Smooth muscle cell (in vitro differentiated cells): ENCODE measurements around the gene PTPRH. TPM values are rescaled to one million over a fixed set of nuclear protein-coding genes. Genes with fewer than 3 reads are reported as not detected.
"Not testable (repeated sequence)": the region's sequence is repeated elsewhere in the genome, so short reads cannot be mapped to it uniquely, and the experiment has no call there.

Experiments
- DNase-seq: peaks from one replicate; lab custom pipeline; 2025; ENCODE audit not compliant: unreplicated experiment; lab: John Stamatoyannopoulos, UW
- H2AFZ ChIP-seq: fragments of 200-600 bp; sonication (generic); 2 replicates; pipeline ENCODE4 v1.6.0; 2016; ENCODE audit warnings: antibody characterized with exemption, low read depth, mild to moderate bottlenecking
- H3F3A ChIP-seq: fragments of 200-600 bp; sonication (generic); 2 replicates; pipeline ENCODE4 v1.6.0; 2017; ENCODE audit warnings: antibody characterized with exemption, low read depth
- H3K27ac ChIP-seq: fragments of 200-600 bp; sonication (generic); 2 replicates; pipeline ENCODE4 v1.5.1; 2016; ENCODE audit warnings: low read depth, mild to moderate bottlenecking
- H3K27me3 ChIP-seq: fragments of 200-600 bp; sonication (generic); 2 replicates; pipeline ENCODE4 v1.6.1; 2016; ENCODE audit warnings: low read depth, mild to moderate bottlenecking
- H3K36me3 ChIP-seq: fragments of 200-600 bp; sonication (generic); 2 replicates; pipeline ENCODE4 v1.5.1; 2016; ENCODE audit warnings: low read depth
- H3K4me1 ChIP-seq: fragments of 200-600 bp; sonication (generic); 2 replicates; pipeline ENCODE4 v1.5.1; 2016; ENCODE audit warnings: low read depth
- H3K4me2 ChIP-seq: fragments of 200-600 bp; sonication (generic); 2 replicates; pipeline ENCODE4 v1.6.0; 2016; ENCODE audit warnings: mild to moderate bottlenecking
- H3K4me3 ChIP-seq: fragments of 200-600 bp; sonication (generic); 2 replicates; pipeline ENCODE4 v1.5.1; 2016; ENCODE audit warnings: mild to moderate bottlenecking
- H3K79me2 ChIP-seq: fragments of 200-600 bp; sonication (generic); 2 replicates; pipeline ENCODE4 v1.6.0; 2016; ENCODE audit warnings: low read depth, mild to moderate bottlenecking
- H3K9ac ChIP-seq: fragments of 200-600 bp; sonication (generic); 2 replicates; pipeline ENCODE4 v1.6.0; 2016; ENCODE audit warnings: low read depth
- H3K9me3 ChIP-seq: fragments of 200-600 bp; sonication (generic); replicated peaks from 2 replicates; pipeline ENCODE4 v1.5.1; 2016; ENCODE audit warnings: low read depth
- H4K20me1 ChIP-seq: fragments of 200-600 bp; sonication (generic); 2 replicates; pipeline ENCODE4 v1.6.0; 2016; ENCODE audit warnings: low read depth
- CTCF ChIP-seq: fragments of 200-600 bp; sonication (generic); IDR thresholded peaks from 2 replicates; pipeline ENCODE4 v1.5.1; 2017; ENCODE audit warnings: borderline replicate concordance, mild to moderate bottlenecking, antibody characterized with exemption; ENCODE audit not compliant: insufficient read depth, poor library complexity, severe bottlenecking
- WGBS: methylation state at CpG from one replicate; pipeline ENCODE4 v1.1.7; 2016; ENCODE audit warnings: low lambda C conversion rate; 5-methylcytosine and 5-hydroxymethylcytosine counted together
- polyA plus RNA-seq: library from polyadenylated mRNA; unstranded; fragments of >200 nt; fragmentation: Nextera tagmentation; extraction: Ambion mirVana; gene quantifications from 2 replicates; pipeline ENCODE4 v1.2.1, GENCODE V29; 2016
- total RNA-seq: library from RNA; depleted of rRNA; stranded (reverse); fragments of >200 nt; gene quantifications from 2 replicates; pipeline ENCODE4 v1.2.3, GENCODE V29; 2014

The PTPRH gene
- total and polyA plus RNA-seq, 2 experiments from 2014 or later = 0.18 TPM; not detected in 1

- Histone ChIP-seq H3K4me3 (peak overlapping the region; percentile 50), H3K36me3 (no peaks in the 10 kb centered on the region), H3K27me3 (peaks cover 68% of the 10 kb centered on the region), H3F3A (no peaks in the 10 kb centered on the region), H3K79me2 (no peaks in the 10 kb centered on the region), H4K20me1 (no peaks in the 10 kb centered on the region), H2AFZ (peak overlapping the region; percentile 82), H3K9me3 (no peaks in the 10 kb centered on the region), H3K4me2 (peak overlapping the region; percentile 95), H3K9ac (no peak overlapping the region), H3K27ac (no peak overlapping the region), H3K4me1 (no peaks in the 10 kb centered on the region)
- DNase-seq = peak; percentile 14
- TF ChIP-seq CTCF = no peak
- WGBS = 1% methylated on average over 23 of the region's 37 CpGs
Measured at GRCh38 chr19:55173714-55174409, 35.4 kb downstream of the PTPRH start.

- Histone ChIP-seq H3K36me3 (no peaks in the 10 kb centered on the region), H3K27me3 (peaks cover 68% of the 10 kb centered on the region), H3K9me3 (no peaks in the 10 kb centered on the region), H2AFZ (peak overlapping the region; percentile 82), H3F3A (no peaks in the 10 kb centered on the region), H3K9ac (no peak overlapping the region), H3K4me2 (peak overlapping the region; percentile 95), H3K4me3 (peak overlapping the region; percentile 50), H3K27ac (no peak overlapping the region), H4K20me1 (no peaks in the 10 kb centered on the region), H3K79me2 (no peaks in the 10 kb centered on the region), H3K4me1 (no peaks in the 10 kb centered on the region)
- no peak for DNase-seq
- TF ChIP-seq CTCF = no peak
- 3% methylated on average over 18 of the region's 32 CpGs for WGBS
Measured at GRCh38 chr19:55173186-55173713, 36.1 kb downstream of the PTPRH start.

- H3K27me3 ChIP-seq = peaks cover 68% of the 10 kb centered on the region
- TF ChIP-seq CTCF = peak; percentile 22
- H3K36me3 ChIP-seq = no peaks in the 10 kb centered on the region
- no peaks in the 10 kb centered on the region for H3K4me1 ChIP-seq
- H3K9me3 ChIP-seq = no peaks in the 10 kb centered on the region
- H3K4me2 ChIP-seq = peak overlapping the region; percentile 95
- no peak overlapping the region for H3K9ac ChIP-seq
- no peak overlapping the region for H3K27ac ChIP-seq
- H3K4me3 ChIP-seq = peak overlapping the region; percentile 50
- DNase-seq = no peak
- H2AFZ ChIP-seq = no peak overlapping the region
- H3F3A ChIP-seq = no peaks in the 10 kb centered on the region
- H4K20me1 ChIP-seq = no peaks in the 10 kb centered on the region
- H3K79me2 ChIP-seq = no peaks in the 10 kb centered on the region
- 16% methylated on average over 12 of the region's 12 CpGs for WGBS
Measured at GRCh38 chr19:55172741-55173140, 36.6 kb downstream of the PTPRH start.

- not testable (repeated sequence) for H3K9me3 ChIP-seq, H4K20me1 ChIP-seq, H3K9ac ChIP-seq, H3K4me2 ChIP-seq, H3F3A ChIP-seq, H3K79me2 ChIP-seq, DNase-seq, H2AFZ ChIP-seq, H3K4me3 ChIP-seq, H3K36me3 ChIP-seq, H3K4me1 ChIP-seq, H3K27ac ChIP-seq
- WGBS = 69% methylated on average over 9 of the region's 9 CpGs
- peaks cover 68% of the 10 kb centered on the region for H3K27me3 ChIP-seq
Measured at GRCh38 chr19:55172318-55172717, 37.0 kb downstream of the PTPRH start.
